Neural progenitor cell (in vitro differentiated cells): ENCODE results near the gene LHFPL5. TPM values are rescaled to one million over a fixed set of nuclear protein-coding genes. Genes with fewer than 3 reads are reported as not detected.

Experiments
- DNase-seq: peaks from one replicate; pipeline ENCODE4 v3.0.0-alpha.2; 2016; ENCODE audit warnings: low spot score
- H2AFZ ChIP-seq: fragments of 200-600 bp; sonication (generic); replicated peaks from 2 replicates; pipeline ENCODE4 v1.6.1; 2016; ENCODE audit warnings: antibody characterized with exemption
- H3F3A ChIP-seq: fragments of 200-600 bp; sonication (generic); 2 replicates; pipeline ENCODE4 v1.6.1; 2016; ENCODE audit warnings: antibody characterized with exemption, low read depth
- H3K27ac ChIP-seq: fragments of 200-600 bp; sonication (generic); 2 replicates; pipeline ENCODE4 v1.5.1; 2016; ENCODE audit warnings: mild to moderate bottlenecking
- H3K27me3 ChIP-seq: fragments of 200-600 bp; sonication (generic); 2 replicates; pipeline ENCODE4 v1.6.1; 2016; ENCODE audit warnings: mild to moderate bottlenecking, moderate library complexity
- H3K36me3 ChIP-seq: fragments of 200-600 bp; sonication (generic); 2 replicates; pipeline ENCODE4 v1.5.1; 2016
- H3K4me1 ChIP-seq: fragments of 200-600 bp; sonication (generic); 2 replicates; pipeline ENCODE4 v1.6.1; 2016; ENCODE audit warnings: mixed run types
- H3K4me2 ChIP-seq: fragments of 200-600 bp; sonication (generic); 2 replicates; pipeline ENCODE4 v1.6.1; 2016
- H3K4me3 ChIP-seq: fragments of 200-600 bp; sonication (generic); 2 replicates; pipeline ENCODE4 v1.5.1; 2016
- H3K79me2 ChIP-seq: fragments of 200-600 bp; sonication (generic); 2 replicates; pipeline ENCODE4 v1.6.1; 2016; ENCODE audit warnings: low read depth
- H3K9ac ChIP-seq: fragments of 200-600 bp; sonication (generic); 2 replicates; pipeline ENCODE4 v1.6.1; 2016
- H3K9me3 ChIP-seq: fragments of 200-600 bp; sonication (generic); 2 replicates; pipeline ENCODE4 v1.5.1; 2016; ENCODE audit warnings: low read depth
- H4K20me1 ChIP-seq: fragments of 200-600 bp; sonication (generic); 2 replicates; pipeline ENCODE4 v1.6.1; 2016; ENCODE audit warnings: low read depth
- H3K27ac Mint-ChIP-seq: 3 replicates; pipeline ENCODE4 v1.8.0; 2021; ENCODE audit warnings: mixed read lengths
- H3K27me3 Mint-ChIP-seq: 2 replicates; pipeline ENCODE4 v1.8.0; 2022; ENCODE audit warnings: low read depth, mild to moderate bottlenecking, inconsistent platforms, moderate library complexity, mixed read lengths; ENCODE audit not compliant: insufficient read depth
- H3K36me3 Mint-ChIP-seq: 3 replicates; pipeline ENCODE4 v1.8.0; 2021; ENCODE audit warnings: mixed read lengths
- H3K4me1 Mint-ChIP-seq: 3 replicates; pipeline ENCODE4 v1.8.0; 2021; ENCODE audit warnings: mixed read lengths
- H3K4me3 Mint-ChIP-seq: 3 replicates; pipeline ENCODE4 v1.8.0; 2021; ENCODE audit warnings: mild to moderate bottlenecking, moderate library complexity, mixed read lengths
- H3K9me3 Mint-ChIP-seq: 3 replicates; pipeline ENCODE4 v1.8.0; 2020; ENCODE audit warnings: mixed read lengths
- CTCF ChIP-seq: fragments of 200-600 bp; sonication (generic); IDR thresholded peaks from 2 replicates; pipeline ENCODE4 v1.5.1; 2017; ENCODE audit warnings: antibody characterized with exemption, mild to moderate bottlenecking
- EZH2 ChIP-seq: fragments of 200-600 bp; sonication (generic); IDR thresholded peaks from 2 replicates; pipeline ENCODE4 v1.6.1; 2017; ENCODE audit warnings: antibody characterized with exemption, mild to moderate bottlenecking, moderate library complexity
- EZH2phosphoT487 ChIP-seq: fragments of 200-600 bp; sonication (generic); IDR thresholded peaks from 2 replicates; pipeline ENCODE4 v1.6.1; 2017; ENCODE audit warnings: antibody characterized with exemption
- total RNA-seq: library from RNA; depleted of rRNA; stranded (reverse); fragments of >200 nt; gene quantifications from 2 replicates; pipeline ENCODE4 v1.2.3, GENCODE V29; 2015; ENCODE audit warnings: low replicate concordance

The LHFPL5 gene
- not detected in 2 replicates for total RNA-seq

GRCh38 chr6:35804996-35805736 lies at the start of gene LHFPL5:
TSS of gene LHFPL5 (plus strand) at chr6:35805352. CDS start at chr6:35805671, 319 bp downstream.
- peaks cover 8% of the 10 kb centered on the region for H3K27me3 Mint-ChIP-seq
- Histone ChIP-seq H3K27ac (no peak within 1 kb of the TSS), H3F3A (no peaks in the 10 kb centered on the region), H3K4me1 (no peaks in the 10 kb centered on the region), H3K36me3 (no peaks in the 10 kb centered on the region), H3K4me2 (peak within 1 kb of the TSS; percentile 72), H3K27me3 (no peaks in the 10 kb centered on the region), H3K4me3 (peak within 1 kb of the TSS; percentile 49), H3K9ac (no peak within 1 kb of the TSS), H4K20me1 (peaks cover 7% of the 10 kb centered on the region), H2AFZ (peak within 1 kb of the TSS; percentile 61), H3K79me2 (no peaks in the 10 kb centered on the region), H3K9me3 (no peaks in the 10 kb centered on the region)
- H3K4me1 Mint-ChIP-seq = peaks cover 2% of the 10 kb centered on the region
- H3K9me3 Mint-ChIP-seq = no peaks in the 10 kb centered on the region
- DNase-seq = peak; percentile 92
- peak within 1 kb of the TSS; percentile 80 for H3K4me3 Mint-ChIP-seq
- TF ChIP-seq CTCF (no peak), EZH2 (no peak), EZH2phosphoT487 (no peak)
- no peak within 1 kb of the TSS for H3K27ac Mint-ChIP-seq
- H3K36me3 Mint-ChIP-seq = no peaks in the 10 kb centered on the region

- H3K36me3 Mint-ChIP-seq = no peaks in the 10 kb centered on the region
- peak; percentile 66 for TF ChIP-seq CTCF
- TF ChIP-seq EZH2phosphoT487 = no peak
Measured at GRCh38 chr6:35757456-35758123, 47.6 kb upstream of the LHFPL5 start.

GRCh38 chr6:35759426-35759825 lies 45.7 kb upstream of the LHFPL5 start:
- TF ChIP-seq EZH2phosphoT487 = no peak
- TF ChIP-seq CTCF = no peak
- no peak for TF ChIP-seq EZH2
- Histone ChIP-seq H3K9me3 (no peaks in the 10 kb centered on the region), H3K4me1 (peaks cover 15% of the 10 kb centered on the region), H2AFZ (peak overlapping the region; percentile 18), H3K4me2 (no peak overlapping the region), H3K27me3 (no peaks in the 10 kb centered on the region), H3K36me3 (no peaks in the 10 kb centered on the region), H3K9ac (no peak overlapping the region), H3F3A (peaks cover 42% of the 10 kb centered on the region), H3K79me2 (no peaks in the 10 kb centered on the region), H3K27ac (no peak overlapping the region), H4K20me1 (no peaks in the 10 kb centered on the region), H3K4me3 (no peak overlapping the region)
- peaks cover 10% of the 10 kb centered on the region for H3K27me3 Mint-ChIP-seq
- DNase-seq = no peak
- peaks cover 7% of the 10 kb centered on the region for H3K9me3 Mint-ChIP-seq
- no peak overlapping the region for H3K27ac Mint-ChIP-seq
- no peaks in the 10 kb centered on the region for H3K36me3 Mint-ChIP-seq
- peaks cover 38% of the 10 kb centered on the region for H3K4me1 Mint-ChIP-seq
- H3K4me3 Mint-ChIP-seq = no peak overlapping the region

More at GRCh38 chr6:35757456-35758123, 47.6 kb upstream of the LHFPL5 start:
- Histone ChIP-seq H3K27me3 (no peaks in the 10 kb centered on the region), H3K4me3 (no peak overlapping the region), H3K36me3 (no peaks in the 10 kb centered on the region), H2AFZ (peak overlapping the region; percentile 64), H3F3A (peaks cover 27% of the 10 kb centered on the region), H3K9ac (no peak overlapping the region), H3K4me1 (peaks cover 15% of the 10 kb centered on the region), H3K27ac (no peak overlapping the region), H3K4me2 (no peak overlapping the region), H3K79me2 (no peaks in the 10 kb centered on the region), H3K9me3 (no peaks in the 10 kb centered on the region), H4K20me1 (no peaks in the 10 kb centered on the region)
- peak; percentile 80 for DNase-seq
- peaks cover 4% of the 10 kb centered on the region for H3K27me3 Mint-ChIP-seq
- peaks cover 7% of the 10 kb centered on the region for H3K9me3 Mint-ChIP-seq
- H3K4me1 Mint-ChIP-seq = peaks cover 27% of the 10 kb centered on the region
- H3K27ac Mint-ChIP-seq = peak overlapping the region; percentile 88
- no peak overlapping the region for H3K4me3 Mint-ChIP-seq
